NCI-H1930 (cell line): ENCODE measurements around the gene SLC36A1.
"Not testable (repeated sequence)": the region's sequence is repeated elsewhere in the genome, so short reads cannot be mapped to it uniquely, and the experiment has no call there.

Experiments
- DNase-seq, 2 experiments: peaks; one replicate each; lab custom pipeline; 2025; lab: John Stamatoyannopoulos, UW

SLC36A1 gene

GRCh38 chr5:151483647-151484046, 36.2 kb downstream of the SLC36A1 start:
- DNase-seq, result no peak

GRCh38 chr5:151487544-151487943, 40.1 kb downstream of the SLC36A1 start:
- DNase-seq, result no peak

DNA sequence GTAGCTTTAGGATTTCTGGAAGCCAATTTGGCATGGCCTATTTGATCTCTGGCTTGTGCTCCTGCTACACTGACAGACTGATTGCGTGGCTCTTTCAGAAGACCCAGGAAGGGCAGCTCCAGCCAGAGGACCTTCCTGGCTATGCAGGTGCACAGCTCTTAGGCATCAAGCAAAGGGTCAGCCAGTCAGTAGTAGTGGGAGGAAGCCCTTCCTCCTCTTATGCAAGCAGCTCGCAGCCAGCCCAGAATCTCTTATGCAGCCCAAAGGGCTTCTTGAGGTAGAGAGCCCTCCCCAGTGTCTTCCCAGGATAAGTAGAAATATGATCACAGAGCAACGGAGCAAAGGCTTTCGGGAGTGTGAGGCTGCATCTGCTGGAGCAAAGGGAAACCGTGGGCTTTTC, 43.2 kb downstream of the SLC36A1 start:
- DNase-seq, result no peak

- DNase-seq, result no peak
These were observed 43.7 kb downstream of the SLC36A1 start for GRCh38 chr5:151491062-151491461.

DNA sequence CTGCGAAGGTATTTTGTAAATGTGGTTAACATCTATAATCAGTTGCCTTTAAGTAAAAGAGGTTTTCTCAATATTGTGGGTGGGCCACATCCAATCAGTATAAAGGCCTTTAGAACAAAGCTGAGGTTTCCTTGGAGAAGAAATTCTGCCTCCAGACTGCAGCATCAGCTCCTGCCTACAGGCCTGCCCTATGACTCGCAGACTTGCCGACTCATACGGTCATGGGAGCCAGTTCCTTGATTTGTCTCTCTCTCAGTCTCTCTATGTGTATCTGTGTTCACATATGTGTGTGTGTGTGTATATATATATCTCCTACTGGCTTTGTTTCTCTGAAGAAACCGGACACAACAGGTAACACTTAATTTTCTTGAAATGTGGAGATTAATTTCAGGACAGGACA, 45.3 kb downstream of the SLC36A1 start:
- no peak for DNase-seq

DNA sequence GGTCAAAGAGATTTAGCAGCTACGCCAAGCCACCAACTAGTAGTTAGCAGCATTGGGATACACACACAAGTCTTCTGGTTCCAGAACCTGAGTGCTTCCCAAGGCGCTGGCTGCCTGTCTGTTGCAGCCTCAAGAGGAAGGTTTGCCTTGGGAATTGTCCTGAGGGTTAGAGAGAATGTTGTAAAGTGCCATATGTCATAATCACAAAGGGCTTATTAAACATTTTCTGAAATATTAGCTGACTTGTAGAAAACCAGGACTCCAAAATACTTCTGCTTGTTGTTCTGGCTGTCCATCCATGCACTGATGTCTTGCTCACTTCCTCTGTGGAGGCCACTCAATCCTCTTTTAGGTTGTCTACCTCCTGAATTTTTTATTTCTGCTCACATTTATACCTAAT, 46.3 kb downstream of the SLC36A1 start:
- no peak for DNase-seq

DNA sequence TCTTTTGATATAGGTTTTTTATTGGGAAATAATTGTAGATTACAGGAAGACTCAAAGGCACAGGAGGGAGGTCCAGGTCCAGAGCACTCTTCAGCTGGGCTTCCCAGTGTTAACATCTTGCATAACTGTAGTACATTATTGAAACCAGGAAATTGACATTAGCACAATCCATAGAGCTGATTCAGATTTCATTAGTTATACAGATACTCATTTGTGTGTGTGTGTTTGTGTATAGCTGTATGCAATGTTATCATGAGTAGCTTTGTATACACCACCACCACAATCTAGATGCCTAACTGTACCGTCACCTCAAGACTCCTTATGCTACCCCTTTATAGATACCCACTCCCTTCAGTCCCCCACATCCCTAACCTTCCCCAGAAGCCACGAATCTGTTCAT, 47.9 kb downstream of the SLC36A1 start:
- DNase-seq, result no peak

DNA sequence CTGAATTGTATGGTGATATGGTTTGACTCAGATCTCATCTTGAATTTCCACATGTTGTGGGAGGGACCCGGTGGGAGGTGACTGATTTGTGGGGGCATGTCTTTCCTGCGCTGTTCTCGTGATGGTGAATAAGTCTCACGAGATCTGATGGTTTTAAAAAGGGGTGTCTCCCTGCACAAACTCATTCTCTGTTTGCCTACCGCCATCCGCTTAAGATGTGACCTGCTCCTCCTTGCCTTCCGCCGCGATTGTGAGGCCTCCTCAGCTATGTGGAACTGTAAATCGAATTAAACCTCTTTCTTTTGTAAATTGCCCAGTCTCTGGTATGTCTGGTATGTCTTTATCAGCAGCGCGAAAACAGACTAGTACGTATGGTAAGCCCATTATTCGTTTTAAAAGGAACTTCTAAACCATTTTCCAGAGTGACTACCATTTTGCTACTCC, 48.7 kb downstream of the SLC36A1 start:
- no peak for DNase-seq

DNA sequence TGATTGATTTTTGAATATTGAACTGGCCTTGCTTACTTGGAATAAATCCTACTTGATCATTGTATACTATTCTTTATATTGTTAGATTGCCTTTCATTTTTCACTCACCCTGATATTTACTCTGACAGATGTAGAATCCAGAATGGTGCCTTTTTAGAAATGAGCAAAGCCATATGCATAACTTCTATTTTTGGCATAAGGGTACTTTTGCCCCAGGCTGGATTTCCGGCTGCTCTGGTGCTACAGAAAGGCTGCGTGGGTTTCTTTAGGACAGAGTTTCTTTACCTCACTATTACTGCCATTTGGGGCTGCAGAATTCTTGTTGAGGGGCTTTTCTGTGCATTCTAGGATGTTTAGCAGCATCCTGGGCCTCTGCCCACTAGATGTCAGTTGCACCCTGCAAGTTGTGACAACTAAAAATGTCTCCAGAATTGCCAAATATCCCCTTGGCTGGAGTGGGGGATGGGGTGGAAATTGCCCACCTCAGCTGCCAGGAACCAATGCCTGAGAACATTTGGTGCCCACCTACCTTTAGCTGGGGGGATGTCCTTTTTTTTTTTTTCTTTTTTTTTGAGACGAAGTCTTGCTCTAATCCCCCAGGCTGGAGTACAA, 50.1 kb downstream of the SLC36A1 start:
- no peak for DNase-seq

- DNase-seq, result no peak
These were observed 51.2 kb downstream of the SLC36A1 start for GRCh38 chr5:151498395-151499155.

DNA sequence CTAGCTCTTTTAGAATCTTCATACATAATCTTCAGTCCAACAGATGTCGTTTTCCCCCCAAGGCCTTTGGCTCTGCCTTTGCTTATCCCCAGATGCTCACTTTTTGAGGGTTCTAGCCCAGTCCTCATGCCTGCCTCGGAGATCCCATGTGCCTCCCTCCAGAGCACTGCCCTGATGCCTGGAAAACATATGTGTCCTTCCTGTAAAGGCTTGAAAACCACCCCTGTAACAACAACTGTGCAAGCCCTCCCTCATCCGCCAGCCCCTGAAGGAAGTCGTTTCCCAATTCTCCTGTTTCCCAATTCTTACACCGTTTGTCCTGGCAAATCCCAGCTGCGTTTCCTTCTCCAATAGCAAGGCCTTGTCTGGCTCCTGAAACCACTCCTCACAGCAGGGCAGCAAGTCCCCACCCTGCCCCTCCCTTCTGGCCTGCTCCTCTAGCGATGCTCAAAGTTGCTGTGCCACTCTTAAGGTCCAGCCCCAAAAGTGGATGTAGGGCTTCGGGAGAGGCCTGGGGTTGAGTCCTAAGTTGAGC, 52.2 kb downstream of the SLC36A1 start:
- no peak for DNase-seq

DNA sequence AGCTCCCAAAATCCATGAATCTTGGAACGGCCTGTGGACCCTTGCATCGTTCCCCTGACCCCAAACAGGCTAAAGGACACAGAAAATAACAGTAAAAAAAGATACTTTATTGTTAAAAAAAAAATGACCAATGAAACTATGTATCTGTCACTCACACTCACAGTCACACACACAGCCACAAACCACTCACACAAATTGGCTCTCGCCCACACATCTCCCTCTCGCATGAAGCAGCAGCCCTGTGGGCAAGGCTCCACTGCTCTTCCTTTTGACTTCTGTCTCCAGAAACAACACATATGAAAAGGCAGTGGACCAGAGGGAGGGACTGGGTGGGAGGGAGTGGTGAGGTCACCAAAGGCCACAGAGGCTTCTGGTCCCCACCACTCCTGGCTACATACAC, 56.6 kb downstream of the SLC36A1 start:
- DNase-seq, result no peak

GRCh38 chr5:151508308-151508707, 60.9 kb downstream of the SLC36A1 start:
- not testable (repeated sequence) for DNase-seq

- DNase-seq, result no peak
These were observed 61.8 kb downstream of the SLC36A1 start for GRCh38 chr5:151509231-151509630.

GRCh38 chr5:151509836-151510235, 62.4 kb downstream of the SLC36A1 start:
- DNase-seq, result no peak

DNA sequence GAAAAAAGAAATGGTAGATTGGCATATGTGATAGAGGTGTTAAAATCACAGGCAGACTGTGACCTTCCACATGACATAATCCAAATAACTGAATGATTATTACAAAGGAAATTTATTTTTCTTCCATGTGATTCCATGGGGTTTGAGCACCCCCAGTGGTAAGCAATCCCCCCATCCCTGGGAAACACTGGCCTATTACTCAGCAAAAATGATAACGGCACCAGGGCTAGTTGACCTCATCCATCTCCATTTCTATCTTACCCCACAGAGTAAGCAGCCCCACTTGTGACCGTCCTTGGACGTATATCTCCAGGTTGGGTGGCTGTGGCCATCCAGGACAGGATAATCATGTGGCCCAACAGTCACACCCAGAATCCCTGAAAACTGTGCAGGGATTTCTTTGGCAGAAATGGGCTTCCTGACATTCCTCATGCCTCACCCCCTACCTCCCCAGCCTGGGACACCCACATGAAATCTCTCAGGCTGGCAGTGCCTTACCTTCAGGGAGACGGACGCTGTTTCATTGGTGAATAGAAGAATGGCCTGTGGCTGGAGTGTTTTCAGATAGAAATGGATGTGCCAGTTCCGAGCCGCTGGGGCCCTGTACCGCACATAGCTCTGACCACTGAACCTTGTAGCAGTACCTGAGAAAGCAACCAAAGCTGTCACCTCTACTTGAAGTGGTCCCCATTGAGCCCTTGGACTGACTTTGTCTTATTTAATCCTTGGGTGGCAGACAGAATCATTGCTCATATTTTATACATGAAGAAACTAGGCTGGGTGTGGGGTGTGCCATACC, 69.9 kb downstream of the SLC36A1 start:
- DNase-seq, result no peak

DNA sequence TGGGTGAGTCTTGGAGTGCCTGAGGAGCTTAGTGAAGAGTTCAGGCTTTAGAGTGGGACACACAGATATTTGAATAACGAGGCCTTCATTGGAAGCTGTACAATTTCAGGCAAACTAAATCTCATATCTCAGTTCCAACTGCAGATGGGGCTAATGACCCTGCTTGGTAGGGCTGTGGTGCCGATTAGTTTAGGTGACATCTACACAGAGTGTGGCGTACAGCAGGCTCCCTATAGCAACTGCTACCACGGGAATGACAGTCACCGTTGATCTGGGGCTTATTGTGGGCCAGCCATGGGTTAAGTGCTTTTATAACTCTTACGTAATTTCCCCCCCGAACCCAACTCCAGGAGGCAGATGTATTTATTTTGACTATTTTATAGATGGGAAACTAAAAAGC, 72.9 kb downstream of the SLC36A1 start:
- no peak for DNase-seq

DNA sequence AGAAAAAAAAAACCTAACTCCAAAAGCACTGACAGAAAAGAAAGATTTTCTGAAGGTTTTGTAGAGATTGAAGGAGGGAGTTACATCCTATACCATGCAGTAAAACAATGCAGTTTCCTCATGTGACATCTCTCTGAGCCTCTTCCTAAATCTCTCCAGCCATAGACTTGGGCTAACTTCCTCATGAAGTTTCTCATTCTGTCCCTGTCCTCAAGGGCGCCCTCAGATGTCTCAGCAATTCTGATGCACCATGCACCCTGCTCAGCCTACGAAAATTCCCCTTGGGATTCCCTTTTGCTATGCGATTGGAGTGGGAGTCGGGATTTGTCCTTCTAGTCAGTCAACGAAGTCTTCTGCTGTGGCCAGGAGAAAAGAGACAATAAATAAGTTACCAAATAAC, 74.8 kb downstream of the SLC36A1 start:
- DNase-seq, result no peak

GRCh38 chr5:151523335-151523734, 75.9 kb downstream of the SLC36A1 start:
- no peak for DNase-seq

DNA sequence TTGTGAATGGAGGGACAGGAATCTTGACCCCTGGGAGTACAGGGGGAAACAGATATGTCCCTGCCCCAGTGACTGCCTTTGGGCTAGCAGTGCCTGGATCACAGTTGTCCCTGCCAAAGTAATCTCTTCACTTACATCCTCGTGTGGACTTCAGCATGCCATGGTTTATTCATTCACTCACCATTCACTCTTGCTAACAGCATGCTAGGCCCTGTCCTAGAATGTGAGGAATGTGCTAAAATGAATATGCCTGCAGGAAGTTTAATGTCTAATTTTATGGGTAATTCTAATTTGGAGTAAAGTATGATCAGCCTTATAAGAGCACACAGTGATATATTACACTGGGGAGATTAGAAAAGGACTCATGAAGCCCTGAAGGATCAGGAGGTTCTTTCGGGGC, 80.8 kb downstream of the SLC36A1 start:
- no peak for DNase-seq

DNA sequence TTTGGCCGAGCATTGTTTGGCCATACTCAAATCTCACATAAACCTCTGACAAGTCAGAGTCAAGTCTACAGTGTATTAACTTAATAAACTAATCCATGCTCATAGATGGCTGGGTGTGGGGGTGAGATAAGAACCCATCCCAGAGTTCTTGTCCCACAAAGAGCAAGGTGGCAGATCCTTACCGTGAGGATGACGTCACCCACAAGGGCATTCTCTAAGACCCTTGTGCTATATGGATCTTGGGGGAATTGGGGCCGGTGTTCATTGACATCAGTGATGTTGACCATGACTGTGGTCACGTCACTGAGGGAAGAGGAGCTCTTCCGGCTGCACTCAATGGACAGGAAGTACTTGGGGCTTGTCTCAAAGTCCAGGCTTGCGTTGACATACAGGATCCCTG, 81.6 kb downstream of the SLC36A1 start:
- DNase-seq, result no peak

DNA sequence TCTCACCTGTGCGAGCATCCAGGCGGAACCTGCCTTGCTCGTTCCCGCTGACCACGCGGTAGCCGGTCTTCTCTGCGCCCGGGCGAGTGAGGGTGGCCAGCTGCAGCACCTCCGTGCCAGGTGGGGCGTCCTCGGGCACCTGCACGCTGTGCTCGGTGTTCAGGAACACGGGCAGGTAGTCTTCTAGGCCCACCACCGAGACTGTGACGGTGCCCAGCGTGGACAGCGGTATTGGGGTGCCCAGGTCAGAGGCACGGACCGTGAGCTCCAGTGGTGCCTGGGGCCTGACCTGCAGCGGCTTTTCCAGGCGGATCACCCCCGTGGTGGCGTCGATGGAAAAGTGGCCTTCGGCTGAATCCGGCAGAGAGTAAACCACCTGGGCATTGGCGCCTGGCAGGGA, 84.2 kb downstream of the SLC36A1 start:
- no peak for DNase-seq

- DNase-seq, result no peak
These were observed 85.0 kb downstream of the SLC36A1 start for GRCh38 chr5:151532416-151532815.
